GM18507 (cell line): ENCODE results near the gene DIP2C.
A peak's percentile ranks its signal among the peaks of the same experiment; 100 is the strongest.
"Not testable (repeated sequence)": the region's sequence is repeated elsewhere in the genome, so short reads cannot be mapped to it uniquely, and the experiment has no call there.

Source experiments
- DNase-seq: peaks from one replicate; pipeline ENCODE4 v3.0.0; 2011; ENCODE audit warnings: low read depth; ENCODE audit not compliant: insufficient read length; ENCODE audit errors: extremely low spot score
- FAIRE-seq: peaks from 2 replicates; lab custom pipeline; 2011; peaks lifted over from hg19 to GRCh38; lab: Jason Lieb, UNC

Gene DIP2C

GRCh38 chr10:621513-621912 is 68.0 kb downstream of the DIP2C start:
- FAIRE-seq (no peak), DNase-seq (no peak)

- DNase-seq (no peak), FAIRE-seq (no peak)
These were observed 68.5 kb downstream of the DIP2C start for GRCh38 chr10:620971-621370.

GRCh38 chr10:620417-620816 is 69.1 kb downstream of the DIP2C start:
- FAIRE-seq = peak; percentile 69
- no peak for DNase-seq

GRCh38 chr10:619710-620109 is 69.8 kb downstream of the DIP2C start:
- FAIRE-seq = no peak
- DNase-seq = no peak

- FAIRE-seq (no peak), DNase-seq (no peak)
These were observed 71.1 kb downstream of the DIP2C start for GRCh38 chr10:618229-618989.

GRCh38 chr10:617471-617870 is 72.0 kb downstream of the DIP2C start:
- DNase-seq (no peak), FAIRE-seq (no peak)

- FAIRE-seq (no peak), DNase-seq (no peak)
These were observed 73.8 kb downstream of the DIP2C start for GRCh38 chr10:615583-616152.

GRCh38 chr10:614790-615582 is 74.5 kb downstream of the DIP2C start:
- no peak for FAIRE-seq
- no peak for DNase-seq

- DNase-seq = no peak
- no peak for FAIRE-seq
These were observed 75.2 kb downstream of the DIP2C start for GRCh38 chr10:614139-614711.

- FAIRE-seq = no peak
- no peak for DNase-seq
These were observed 76.0 kb downstream of the DIP2C start for GRCh38 chr10:613271-614138.

- DNase-seq (no peak), FAIRE-seq (no peak)
These were observed 76.8 kb downstream of the DIP2C start for GRCh38 chr10:612696-613095.

- not testable (repeated sequence) for DNase-seq, FAIRE-seq
These were observed 78.7 kb downstream of the DIP2C start for GRCh38 chr10:610642-611305.

GRCh38 chr10:609868-610545 is 79.5 kb downstream of the DIP2C start:
- FAIRE-seq = no peak
- no peak for DNase-seq

GRCh38 chr10:609262-609658 is 80.2 kb downstream of the DIP2C start:
- no peak for FAIRE-seq

GRCh38 chr10:608331-609261 is 80.9 kb downstream of the DIP2C start:
- FAIRE-seq (no peak), DNase-seq (no peak)

More at GRCh38 chr10:609262-609658, 80.2 kb downstream of the DIP2C start:
- no peak for DNase-seq

GRCh38 chr10:607545-608185 is 81.8 kb downstream of the DIP2C start:
- DNase-seq (no peak), FAIRE-seq (no peak)
